ENCODE results near the gene RHNO1. TPM values are rescaled to one million over a fixed set of nuclear protein-coding genes. Genes with fewer than 3 reads are reported as not detected.
A peak's percentile ranks its signal among the peaks of the same experiment; 100 is the strongest.

The RHNO1 gene
- total RNA-seq, 1 experiment from 2014 or later = 37.7 TPM

GRCh38 chr12:2884810-2885209 lies 7.8 kb downstream of the RHNO1 start:
- ATAC-seq (peak; percentile 35; the same call in 1 of the 2 replicates), DNase-seq (ENCODE audit: low read depth, low spot score) (no peak)
- no TSS peak for BruUV-seq (replicated peaks)
- POLR2A ChIA-PET = no interaction called here
- CTCF ChIA-PET = interaction anchor here (0.7 to 1.0 kb wide), 3 partner anchors 18 to 143 kb away, joined by 7 to 17 read pairs (median 16); no protein-coding TSS in a partner anchor
- H3K9me3 ChIP-seq (ENCODE audit: control insufficient read depth, insufficient read depth, low read depth, low read length) = no peaks in the 10 kb centered on the region
- H3K4me1 ChIP-seq (ENCODE audit: control insufficient read depth, insufficient read depth, low read length) = peaks cover 3% of the 10 kb centered on the region; the same call in 1 of the 2 replicates
- intact Hi-C loops (cut with micrococcal nuclease; ENCODE audit: unreplicated experiment) (no loop called here), in situ Hi-C loops (cut with HindIII; ENCODE audit: low pct_unique_long_range_greater_than_20kb, low sequenced_read_pairs) (no loop called here)
- H3K36me3 ChIP-seq (ENCODE audit: control insufficient read depth, insufficient read depth, low read length) = no peaks in the 10 kb centered on the region
- no peak overlapping the region for H3K4me3 ChIP-seq (ENCODE audit: low read depth in 2 of 2, low read length in 2 of 2)
- 0 out of 2 replicates have a peak overlapping the region, but pooled peaks have one; percentile 29 for H3K27ac ChIP-seq (ENCODE audit: low read length)
- no peaks in the 10 kb centered on the region for H3K27me3 ChIP-seq (ENCODE audit: control insufficient read depth, insufficient read depth, low read length)
- TF ChIP-seq, protein P1, sequence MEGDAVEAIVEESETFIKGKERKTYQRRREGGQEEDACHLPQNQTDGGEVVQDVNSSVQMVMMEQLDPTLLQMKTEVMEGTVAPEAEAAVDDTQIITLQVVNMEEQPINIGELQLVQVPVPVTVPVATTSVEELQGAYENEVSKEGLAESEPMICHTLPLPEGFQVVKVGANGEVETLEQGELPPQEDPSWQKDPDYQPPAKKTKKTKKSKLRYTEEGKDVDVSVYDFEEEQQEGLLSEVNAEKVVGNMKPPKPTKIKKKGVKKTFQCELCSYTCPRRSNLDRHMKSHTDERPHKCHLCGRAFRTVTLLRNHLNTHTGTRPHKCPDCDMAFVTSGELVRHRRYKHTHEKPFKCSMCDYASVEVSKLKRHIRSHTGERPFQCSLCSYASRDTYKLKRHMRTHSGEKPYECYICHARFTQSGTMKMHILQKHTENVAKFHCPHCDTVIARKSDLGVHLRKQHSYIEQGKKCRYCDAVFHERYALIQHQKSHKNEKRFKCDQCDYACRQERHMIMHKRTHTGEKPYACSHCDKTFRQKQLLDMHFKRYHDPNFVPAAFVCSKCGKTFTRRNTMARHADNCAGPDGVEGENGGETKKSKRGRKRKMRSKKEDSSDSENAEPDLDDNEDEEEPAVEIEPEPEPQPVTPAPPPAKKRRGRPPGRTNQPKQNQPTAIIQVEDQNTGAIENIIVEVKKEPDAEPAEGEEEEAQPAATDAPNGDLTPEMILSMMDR (IDR thresholded peaks at IDR 0.05) = no peak
- TF ChIP-seq TCF7L2 (IDR thresholded peaks at IDR 0.05; ENCODE audit: low read depth, low read length) (no peak), SIN3A (IDR thresholded peaks at IDR 0.05; ENCODE audit: borderline replicate concordance, insufficient read depth, low read depth, low read length) (no peak), POLR2AphosphoS5 (IDR thresholded peaks at IDR 0.05; ENCODE audit: low read depth, low read length) (no peak), REST (IDR thresholded peaks at IDR 0.05; ENCODE audit: insufficient read depth in 1 of 2, low read depth in 2 of 2, low read length in 1 of 2) (no peak)

DNA sequence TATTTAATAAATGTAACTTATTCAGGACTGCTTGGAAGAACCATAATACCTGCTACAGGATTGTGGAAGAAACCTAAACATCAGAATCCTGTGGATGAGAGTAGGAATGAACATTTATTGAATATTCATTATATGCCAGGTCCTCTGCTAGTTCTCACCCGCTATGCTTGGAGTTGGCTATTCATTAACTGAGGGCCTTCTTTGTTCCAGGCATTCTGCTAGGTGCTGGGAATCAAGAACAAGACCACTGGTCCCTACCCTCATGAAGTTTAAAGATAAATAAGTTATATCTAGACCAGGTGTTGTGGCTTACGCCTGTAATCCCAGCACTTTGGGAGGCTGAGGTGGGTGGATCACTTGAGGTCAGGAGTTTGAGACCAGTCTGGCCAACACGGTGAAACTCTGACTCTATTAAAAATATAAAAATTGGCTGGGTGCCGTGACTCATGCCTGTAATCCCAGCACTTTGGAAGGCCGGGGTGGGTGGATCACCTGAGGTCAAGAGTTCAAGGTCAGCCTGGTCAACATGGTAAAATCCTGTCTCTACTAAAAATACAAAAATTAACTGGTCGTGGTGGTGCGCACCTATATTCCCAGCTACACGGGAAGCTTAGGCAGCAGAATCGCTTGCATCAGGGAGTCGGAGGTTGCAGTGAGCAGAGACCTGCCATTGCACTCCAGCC lies 9.9 kb downstream of the RHNO1 start:
- TF ChIP-seq REST (IDR thresholded peaks at IDR 0.05; ENCODE audit: insufficient read depth in 1 of 2, low read depth in 2 of 2, low read length in 1 of 2) (no peak), POLR2AphosphoS5 (IDR thresholded peaks at IDR 0.05; ENCODE audit: low read depth, low read length) (no peak), TCF7L2 (IDR thresholded peaks at IDR 0.05; ENCODE audit: low read depth, low read length) (no peak), SIN3A (IDR thresholded peaks at IDR 0.05; ENCODE audit: borderline replicate concordance, insufficient read depth, low read depth, low read length) (no peak)
- TF ChIP-seq, protein P1 (IDR thresholded peaks at IDR 0.05) = no peak
- POLR2A ChIA-PET = no interaction called here
- no peak overlapping the region for H3K27ac ChIP-seq (ENCODE audit: low read length)
- no peaks in the 10 kb centered on the region for H3K27me3 ChIP-seq (ENCODE audit: control insufficient read depth, insufficient read depth, low read length)
- DNase-seq (ENCODE audit: low read depth, low spot score) (no peak), ATAC-seq (no peak)
- intact Hi-C loops (cut with micrococcal nuclease; ENCODE audit: unreplicated experiment) = no loop called here
- peaks cover 3% of the 10 kb centered on the region for H3K4me1 ChIP-seq (ENCODE audit: control insufficient read depth, insufficient read depth, low read length)
- no peaks in the 10 kb centered on the region for H3K9me3 ChIP-seq (ENCODE audit: control insufficient read depth, insufficient read depth, low read depth, low read length)
- no peaks in the 10 kb centered on the region for H3K36me3 ChIP-seq (ENCODE audit: control insufficient read depth, insufficient read depth, low read length)
- no TSS peak for BruUV-seq (replicated peaks)
- no peak overlapping the region for H3K4me3 ChIP-seq (ENCODE audit: low read depth in 2 of 2, low read length in 2 of 2)
- in situ Hi-C loops (cut with HindIII; ENCODE audit: low pct_unique_long_range_greater_than_20kb, low sequenced_read_pairs) = no loop called here
- CTCF ChIA-PET = interaction anchor here (0.6 to 1.1 kb wide), 3 partner anchors 58 to 154 kb away, joined by 3 read pairs; no protein-coding TSS in a partner anchor

Data from Panc1 (cell line).